H9 (cell line): ENCODE results near the gene CCDC186. TPM values are rescaled to one million over a fixed set of nuclear protein-coding genes. Genes with fewer than 3 reads are reported as not detected.

ENCODE experiments used
- DNase-seq: peaks from one replicate; pipeline ENCODE4 v3.0.0-alpha.2; 2017
- H2AFZ ChIP-seq: one replicate; pipeline ENCODE4 v1.6.1; 2013; ENCODE audit warnings: mild to moderate bottlenecking, low read length, control low read depth, moderate library complexity
- H2AK5ac ChIP-seq: 2 replicates; pipeline ENCODE4 v1.6.1; 2013; ENCODE audit warnings: low read length, control low read depth, mixed read lengths; ENCODE audit not compliant: insufficient read length
- H2BK120ac ChIP-seq: one replicate; pipeline ENCODE4 v1.6.1; 2013; ENCODE audit warnings: low read depth, mild to moderate bottlenecking, low read length, control low read depth, inconsistent platforms; ENCODE audit not compliant: poor library complexity, severe bottlenecking
- H2BK12ac ChIP-seq: 2 replicates; pipeline ENCODE4 v1.6.1; 2013; ENCODE audit warnings: low read length, control low read depth, mixed read lengths, low read depth; ENCODE audit not compliant: insufficient read length
- H2BK15ac ChIP-seq: 2 replicates; pipeline ENCODE4 v1.6.1; 2013; ENCODE audit warnings: low read depth, low read length, control low read depth
- H2BK20ac ChIP-seq: one replicate; pipeline ENCODE4 v1.6.1; 2013; ENCODE audit warnings: low read depth, mild to moderate bottlenecking, low read length, control low read depth, inconsistent platforms; ENCODE audit not compliant: poor library complexity, severe bottlenecking
- H2BK5ac ChIP-seq: 2 replicates; pipeline ENCODE4 v1.6.1; 2013; ENCODE audit warnings: low read length, control low read depth, mixed read lengths; ENCODE audit not compliant: insufficient read length
- H3K14ac ChIP-seq: 2 replicates; pipeline ENCODE4 v1.6.1; 2013; ENCODE audit warnings: low read length, control low read depth; ENCODE audit not compliant: insufficient read depth
- H3K18ac ChIP-seq: 2 replicates; pipeline ENCODE4 v1.6.1; 2013; ENCODE audit warnings: low read depth, mild to moderate bottlenecking, mixed read lengths, low read length, control low read depth; ENCODE audit not compliant: insufficient read length
- H3K23ac ChIP-seq: 2 replicates; pipeline ENCODE4 v1.6.1; 2013; ENCODE audit warnings: low read length, control low read depth, mixed read lengths, low read depth; ENCODE audit not compliant: insufficient read length
- H3K23me2 ChIP-seq: 2 replicates; pipeline ENCODE4 v1.6.1; 2013; ENCODE audit warnings: low read depth, mild to moderate bottlenecking, mixed read lengths, low read length, control low read depth; ENCODE audit not compliant: insufficient read length, poor library complexity, severe bottlenecking
- H3K27ac ChIP-seq: 2 replicates; pipeline ENCODE4 v1.5.1; 2013; ENCODE audit warnings: low read length, control low read depth, mixed read lengths, low read depth; ENCODE audit not compliant: insufficient read length
- H3K27me3 ChIP-seq: 2 replicates; pipeline ENCODE4 v1.6.1; 2013; ENCODE audit warnings: low read length, control low read depth, inconsistent platforms; ENCODE audit not compliant: insufficient read depth
- H3K4ac ChIP-seq: 2 replicates; pipeline ENCODE4 v1.6.1; 2013; ENCODE audit warnings: low read depth, mild to moderate bottlenecking, control low read depth, inconsistent platforms, low read length, moderate library complexity
- H3K4me1 ChIP-seq: 2 replicates; pipeline ENCODE4 v1.6.1; 2013; ENCODE audit warnings: low read length, control low read depth, inconsistent platforms; ENCODE audit not compliant: insufficient read depth
- H3K4me2 ChIP-seq: 2 replicates; pipeline ENCODE4 v1.6.1; 2013; ENCODE audit warnings: low read length, control low read depth, mixed read lengths; ENCODE audit not compliant: insufficient read length, insufficient read depth
- H3K56ac ChIP-seq: 2 replicates; pipeline ENCODE4 v1.6.1; 2013; ENCODE audit warnings: low read depth, mild to moderate bottlenecking, mixed read lengths, low read length, control low read depth; ENCODE audit not compliant: insufficient read length
- H3K79me1 ChIP-seq: 2 replicates; pipeline ENCODE4 v1.6.1; 2013; ENCODE audit warnings: low read depth, mild to moderate bottlenecking, moderate library complexity, low read length, control low read depth, inconsistent platforms; ENCODE audit not compliant: insufficient read depth, poor library complexity, severe bottlenecking
- H3K79me2 ChIP-seq: 2 replicates; pipeline ENCODE4 v1.6.1; 2013; ENCODE audit warnings: low read length, control low read depth, inconsistent platforms; ENCODE audit not compliant: insufficient read depth
- H3K9ac ChIP-seq: 2 replicates; pipeline ENCODE4 v1.6.1; 2013; ENCODE audit warnings: low read length, control low read depth, mixed read lengths; ENCODE audit not compliant: insufficient read length; ENCODE audit errors: extremely low read depth
- H3K9me3 ChIP-seq: one replicate; pipeline ENCODE4 v1.6.1; 2013; ENCODE audit warnings: low read depth, low read length, inconsistent platforms; ENCODE audit not compliant: control insufficient read depth
- H3T11ph ChIP-seq: one replicate; pipeline ENCODE4 v1.6.1; 2013; ENCODE audit warnings: mild to moderate bottlenecking, low read length, control low read depth, inconsistent platforms
- H4K20me1 ChIP-seq: one replicate; pipeline ENCODE4 v1.6.1; 2013; ENCODE audit not compliant: control insufficient read depth, insufficient read length, insufficient read depth
- H4K5ac ChIP-seq: 2 replicates; pipeline ENCODE4 v1.6.1; 2013; ENCODE audit warnings: low read depth, mild to moderate bottlenecking, mixed read lengths, low read length, control low read depth; ENCODE audit not compliant: insufficient read length
- H4K8ac ChIP-seq: replicated peaks from 2 replicates; pipeline ENCODE4 v1.6.1; 2013; ENCODE audit warnings: low read length, control low read depth, mixed read lengths, low read depth; ENCODE audit not compliant: insufficient read length
- H4K91ac ChIP-seq: 2 replicates; pipeline ENCODE4 v1.6.1; 2013; ENCODE audit warnings: low read depth, mild to moderate bottlenecking, moderate library complexity, mixed read lengths, low read length, control low read depth; ENCODE audit not compliant: insufficient read length
- H3K27ac Mint-ChIP-seq, 3 experiments: 2 replicates in 2 of 3; 3 replicates in 1 of 3; pipeline ENCODE4 v1.8.0; 2020 to 2021; ENCODE audit warnings: mixed read lengths in 3 of 3, mild to moderate bottlenecking in 1 of 3, moderate library complexity in 1 of 3
- H3K27me3 Mint-ChIP-seq: 2 replicates; pipeline ENCODE4 v1.8.0; 2021; ENCODE audit warnings: low read depth, mild to moderate bottlenecking, moderate library complexity, mixed read lengths
- H3K36me3 Mint-ChIP-seq, 3 experiments: 2 replicates in 2 of 3; 3 replicates in 1 of 3; pipeline ENCODE4 v1.8.0; 2020 to 2021; ENCODE audit warnings: low read depth in 3 of 3, mixed read lengths in 3 of 3; ENCODE audit not compliant: insufficient read depth in 1 of 3
- H3K4me1 Mint-ChIP-seq, 2 experiments: 2 replicates each; pipeline ENCODE4 v1.8.0; 2020; ENCODE audit warnings: mixed read lengths in 2 of 2
- H3K4me3 Mint-ChIP-seq, 2 experiments: 2 replicates in 1 of 2; 3 replicates in 1 of 2; pipeline ENCODE4 v1.8.0; 2020 to 2021; ENCODE audit warnings: mild to moderate bottlenecking in 2 of 2, mixed read lengths in 2 of 2, moderate library complexity in 1 of 2
- H3K9me3 Mint-ChIP-seq, 2 experiments: 2 replicates in 1 of 2; 3 replicates in 1 of 2; pipeline ENCODE4 v1.8.0; 2020; ENCODE audit warnings: mild to moderate bottlenecking in 2 of 2, mixed read lengths in 2 of 2, moderate library complexity in 1 of 2
- WGBS: extraction: QIAGEN DNeasy Blood & Tissue Kit; methylation state at CpG from one replicate; pipeline ENCODE4 v1.1.7; 2013; ENCODE audit warnings: missing lambda C conversion rate, low lambda C conversion rate, mixed read lengths; ENCODE audit not compliant: insufficient read length; ENCODE audit errors: extremely low coverage; 5-methylcytosine and 5-hydroxymethylcytosine counted together
- total RNA-seq: library from RNA; stranded (reverse); gene quantifications from 2 replicates; pipeline ENCODE4 v1.2.1, GENCODE V29; 2021
- TF ChIP-seq, protein P1 (sequence below): fragments of 200-600 bp; sonication (generic); conservative IDR thresholded peaks from 3 replicates; pipeline ENCODE4 v1.8.0; 2021; ENCODE audit warnings: antibody characterized with exemption, mild to moderate bottlenecking

The CCDC186 gene
- total RNA-seq, 1 experiment from 2014 or later = 16.7 TPM

DNA sequence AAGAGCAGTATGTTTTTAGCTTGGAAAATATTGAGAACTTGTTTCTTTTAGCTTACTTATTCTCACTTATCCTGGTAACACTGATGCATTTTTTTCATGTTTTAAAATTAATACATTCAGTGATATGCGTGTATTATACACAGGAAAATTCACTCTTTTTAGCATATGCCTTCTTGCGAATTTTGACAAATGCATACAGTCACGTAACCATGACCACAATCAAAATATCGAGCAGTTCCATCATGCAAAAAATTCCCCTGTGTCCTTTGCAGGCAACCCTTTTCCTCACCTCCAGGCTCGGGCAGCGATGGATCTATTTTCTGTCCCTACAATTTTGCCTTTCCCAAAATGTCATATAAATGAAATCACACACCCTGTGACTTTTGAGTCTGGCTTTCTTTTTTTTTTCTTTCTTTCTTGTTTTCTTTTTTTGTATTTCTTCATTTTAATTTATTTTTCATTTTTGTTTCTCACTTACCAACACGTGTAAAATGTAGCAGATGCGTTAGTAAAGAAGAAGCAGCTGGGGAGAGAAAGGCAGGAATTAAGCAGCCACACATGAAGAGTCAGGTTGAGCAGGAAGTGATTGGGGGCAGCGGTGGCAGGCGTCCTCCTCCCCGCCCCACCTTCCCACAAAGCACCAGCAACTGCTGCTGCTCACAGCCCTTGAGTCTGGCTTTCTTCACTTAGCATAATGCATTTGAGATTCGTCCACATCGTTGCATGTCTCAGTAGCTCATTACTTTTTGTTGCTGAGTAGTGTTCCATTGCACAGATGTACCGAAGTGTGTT, 100.4 kb downstream of the CCDC186 start:
- Histone ChIP-seq H3K4ac (no peak overlapping the region), H3K27me3 (no peaks in the 10 kb centered on the region), H2BK5ac (no peak overlapping the region), H3K79me2 (no peaks in the 10 kb centered on the region), H2AFZ (no peak overlapping the region), H3K18ac (no peak overlapping the region), H3K9me3 (no peaks in the 10 kb centered on the region), H3K79me1 (no peaks in the 10 kb centered on the region), H3K56ac (no peak overlapping the region), H2BK20ac (no peak overlapping the region), H3K9ac (no peak overlapping the region), H2BK12ac (no peak overlapping the region), H2BK15ac (no peak overlapping the region), H4K20me1 (no peaks in the 10 kb centered on the region), H3T11ph (no peak overlapping the region), H3K4me1 (no peaks in the 10 kb centered on the region), H3K23me2 (no peaks in the 10 kb centered on the region), H4K8ac (no peak overlapping the region), H3K14ac (no peak overlapping the region), H3K23ac (no peak overlapping the region), H2AK5ac (no peak overlapping the region), H3K27ac (no peak overlapping the region), H4K5ac (no peak overlapping the region), H3K4me2 (no peak overlapping the region), H2BK120ac (no peak overlapping the region), H4K91ac (no peak overlapping the region)
- H3K4me1 Mint-ChIP-seq = peaks cover 0 to 6% of the 10 kb centered on the region in 2 experiments; a peak in 2 of 4 replicates
- TF ChIP-seq, protein P1, sequence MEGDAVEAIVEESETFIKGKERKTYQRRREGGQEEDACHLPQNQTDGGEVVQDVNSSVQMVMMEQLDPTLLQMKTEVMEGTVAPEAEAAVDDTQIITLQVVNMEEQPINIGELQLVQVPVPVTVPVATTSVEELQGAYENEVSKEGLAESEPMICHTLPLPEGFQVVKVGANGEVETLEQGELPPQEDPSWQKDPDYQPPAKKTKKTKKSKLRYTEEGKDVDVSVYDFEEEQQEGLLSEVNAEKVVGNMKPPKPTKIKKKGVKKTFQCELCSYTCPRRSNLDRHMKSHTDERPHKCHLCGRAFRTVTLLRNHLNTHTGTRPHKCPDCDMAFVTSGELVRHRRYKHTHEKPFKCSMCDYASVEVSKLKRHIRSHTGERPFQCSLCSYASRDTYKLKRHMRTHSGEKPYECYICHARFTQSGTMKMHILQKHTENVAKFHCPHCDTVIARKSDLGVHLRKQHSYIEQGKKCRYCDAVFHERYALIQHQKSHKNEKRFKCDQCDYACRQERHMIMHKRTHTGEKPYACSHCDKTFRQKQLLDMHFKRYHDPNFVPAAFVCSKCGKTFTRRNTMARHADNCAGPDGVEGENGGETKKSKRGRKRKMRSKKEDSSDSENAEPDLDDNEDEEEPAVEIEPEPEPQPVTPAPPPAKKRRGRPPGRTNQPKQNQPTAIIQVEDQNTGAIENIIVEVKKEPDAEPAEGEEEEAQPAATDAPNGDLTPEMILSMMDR = no peak
- no CpG with 5 or more reads among the region's 14 CpGs for WGBS
- no peak for DNase-seq
- no peak overlapping the region; a peak in 1 of 7 replicates for H3K27ac Mint-ChIP-seq
- H3K27me3 Mint-ChIP-seq = peaks cover 7% of the 10 kb centered on the region
- no peak overlapping the region for H3K4me3 Mint-ChIP-seq
- H3K9me3 Mint-ChIP-seq = no peaks in the 10 kb centered on the region; a peak in 1 of 5 replicates
- no peaks in the 10 kb centered on the region; a peak in 1 of 7 replicates for H3K36me3 Mint-ChIP-seq
